IMR-90 (cell line): ENCODE measurements around the gene SLC30A7. TPM values are rescaled to one million over a fixed set of nuclear protein-coding genes. Genes with fewer than 3 reads are reported as not detected.

Source experiments
- ATAC-seq: fragments of 200-7000 bp; cut with Tn5 transposase; 2 replicates; pipeline ENCODE4 v1.9.1; 2020; ENCODE audit warnings: low read depth, mild to moderate bottlenecking, moderate library complexity
- BruUV-seq: library from RNA; stranded (reverse); fragments of 400-500 nt; replicated peaks from 2 replicates; lab custom pipeline; 2021; lab: Mats Ljungman, UMichigan
- CTCF ChIA-PET: fragments of 300-600 bp; formaldehyde crosslinking; extraction: SDS; loops from one replicate; lab custom pipeline; 2021; ENCODE audit warnings: antibody characterized with exemption; lab: Yijun Ruan, JAX
- POLR2A ChIA-PET: fragments of 300-600 bp; sonication (Branson Sonifier 250); formaldehyde crosslinking; loops from one replicate; lab custom pipeline; 2022; ENCODE audit warnings: antibody characterized with exemption; ENCODE audit not compliant: unreplicated experiment; lab: Charles Lee
- DNase-seq: peaks from one replicate; pipeline ENCODE4 v3.0.0; 2013
- H2AFZ ChIP-seq: replicated peaks from 2 replicates; pipeline ENCODE3; 2013; ENCODE audit warnings: low read length, mild to moderate bottlenecking; ENCODE audit not compliant: poor library complexity
- H2AK5ac ChIP-seq: 2 replicates; pipeline ENCODE4 v1.6.1; 2013; ENCODE audit warnings: low read depth, low read length, inconsistent platforms
- H2AK9ac ChIP-seq: replicated peaks from 2 replicates; pipeline ENCODE3; 2013; ENCODE audit warnings: mild to moderate bottlenecking, low read depth, low read length, moderate library complexity; ENCODE audit not compliant: poor library complexity
- H2BK120ac ChIP-seq: 2 replicates; pipeline ENCODE4 v1.6.1; 2013; ENCODE audit warnings: low read depth, low read length, inconsistent platforms
- H2BK15ac ChIP-seq: 3 replicates; pipeline ENCODE4 v1.6.1; 2013; ENCODE audit warnings: low read depth, low read length, inconsistent platforms
- H2BK20ac ChIP-seq: 2 replicates; pipeline ENCODE4 v1.6.1; 2013; ENCODE audit warnings: low read depth, mild to moderate bottlenecking, inconsistent platforms, low read length, moderate library complexity
- H2BK5ac ChIP-seq: 2 replicates; pipeline ENCODE4 v1.6.1; 2013; ENCODE audit warnings: mild to moderate bottlenecking, low read depth, low read length, inconsistent platforms; ENCODE audit not compliant: poor library complexity, severe bottlenecking
- H3K14ac ChIP-seq: replicated peaks from 2 replicates; pipeline ENCODE4 v1.6.1; 2013; ENCODE audit warnings: low read depth, low read length, inconsistent platforms
- H3K18ac ChIP-seq: 2 replicates; pipeline ENCODE4 v1.6.1; 2013; ENCODE audit warnings: low read depth, low read length, control low read depth
- H3K23ac ChIP-seq: 2 replicates; pipeline ENCODE4 v1.6.1; 2013; ENCODE audit warnings: low read depth, low read length, inconsistent platforms
- H3K27ac ChIP-seq: 2 replicates; pipeline ENCODE4 v1.5.1; 2013; ENCODE audit warnings: mild to moderate bottlenecking, control low read depth, low read length; ENCODE audit not compliant: insufficient read depth
- H3K27me3 ChIP-seq: 2 replicates; pipeline ENCODE4 v1.6.1; 2013; ENCODE audit warnings: low read length; ENCODE audit not compliant: control insufficient read depth, insufficient read depth
- H3K36me3 ChIP-seq: 2 replicates; pipeline ENCODE4 v1.6.1; 2013; ENCODE audit warnings: low read length, mixed read lengths; ENCODE audit not compliant: control insufficient read depth, insufficient read depth
- H3K4ac ChIP-seq: 2 replicates; pipeline ENCODE4 v1.6.1; 2013; ENCODE audit warnings: low read depth, low read length, inconsistent platforms
- H3K4me1 ChIP-seq: 2 replicates; pipeline ENCODE4 v1.6.1; 2013; ENCODE audit warnings: low read length, mixed read lengths; ENCODE audit not compliant: control insufficient read depth, insufficient read depth
- H3K4me2 ChIP-seq: 2 replicates; pipeline ENCODE4 v1.6.1; 2013; ENCODE audit warnings: low read depth, mild to moderate bottlenecking, control low read depth, low read length, moderate library complexity
- H3K4me3 ChIP-seq: 2 replicates; pipeline ENCODE4 v1.5.1; 2013; ENCODE audit warnings: low read depth, mild to moderate bottlenecking, control low read depth, low read length, moderate library complexity; ENCODE audit not compliant: insufficient read depth
- H3K56ac ChIP-seq: 2 replicates; pipeline ENCODE4 v1.6.1; 2013; ENCODE audit warnings: low read length, inconsistent platforms; ENCODE audit not compliant: insufficient read depth; ENCODE audit errors: extremely low read depth
- H3K79me1 ChIP-seq, 2 experiments: 2 replicates each; pipeline ENCODE4 v1.6.1; 2013; ENCODE audit warnings: low read length in 2 of 2, inconsistent platforms in 1 of 2, low read depth in 1 of 2
- H3K9ac ChIP-seq: 2 replicates; pipeline ENCODE4 v1.6.1; 2013; ENCODE audit warnings: low read depth, low read length, control low read depth
- H3K9me1 ChIP-seq: 2 replicates; pipeline ENCODE4 v1.6.1; 2013; ENCODE audit warnings: low read length, inconsistent platforms; ENCODE audit not compliant: insufficient read depth
- H3K9me3 ChIP-seq: 2 replicates; pipeline ENCODE4 v1.6.1; 2013; ENCODE audit warnings: low read length; ENCODE audit not compliant: control insufficient read depth, insufficient read depth
- H4K20me1 ChIP-seq: 2 replicates; pipeline ENCODE4 v1.6.1; 2013; ENCODE audit warnings: low read length, inconsistent platforms; ENCODE audit not compliant: insufficient read depth
- H4K5ac ChIP-seq: 2 replicates; pipeline ENCODE4 v1.6.1; 2013; ENCODE audit warnings: mild to moderate bottlenecking, low read depth, low read length, control low read depth
- H4K8ac ChIP-seq, 2 experiments: 2 replicates each; pipeline ENCODE4 v1.6.1; 2013; ENCODE audit warnings: low read depth in 2 of 2, low read length in 2 of 2, control low read depth in 1 of 2, inconsistent platforms in 1 of 2
- H4K91ac ChIP-seq: 2 replicates; pipeline ENCODE4 v1.6.1; 2013; ENCODE audit warnings: low read depth, low read length, inconsistent platforms; ENCODE audit not compliant: insufficient read depth
- BHLHE40 ChIP-seq: fragments of 150-350 bp; IDR thresholded peaks from 2 replicates; pipeline ENCODE4 v1.6.1; 2016; ENCODE audit warnings: mild to moderate bottlenecking, low read depth, low read length
- CEBPB ChIP-seq: IDR thresholded peaks from 2 replicates; pipeline ENCODE4 v1.6.1; 2012; ENCODE audit warnings: low read depth, low read length, improper control_type of control experiment
- CHD1 ChIP-seq: IDR thresholded peaks from 2 replicates; pipeline ENCODE4 v1.6.1; 2012; ENCODE audit warnings: low read depth, low read length, improper control_type of control experiment
- ELK1 ChIP-seq: fragments of 150-350 bp; IDR thresholded peaks from 2 replicates; pipeline ENCODE4 v1.6.1; 2016; ENCODE audit warnings: low read depth, mild to moderate bottlenecking, low read length, moderate library complexity, borderline replicate concordance
- FOS ChIP-seq: fragments of 150-350 bp; IDR thresholded peaks from 2 replicates; pipeline ENCODE4 v1.6.1; 2016; ENCODE audit warnings: low read depth, low read length
- MAFK ChIP-seq: IDR thresholded peaks from 2 replicates; pipeline ENCODE4 v1.6.1; 2012; ENCODE audit warnings: low read depth, low read length, improper control_type of control experiment
- MAZ ChIP-seq: IDR thresholded peaks from 2 replicates; pipeline ENCODE4 v1.6.1; 2012; ENCODE audit warnings: low read depth, mild to moderate bottlenecking, low read length, improper control_type of control experiment, moderate library complexity, borderline replicate concordance
- MXI1 ChIP-seq: IDR thresholded peaks from 2 replicates; pipeline ENCODE4 v1.6.1; 2012; ENCODE audit warnings: low read depth, mild to moderate bottlenecking, low read length, moderate library complexity, borderline replicate concordance
- NFE2L2 ChIP-seq: fragments of 150-350 bp; IDR thresholded peaks from 2 replicates; pipeline ENCODE4 v1.6.1; 2016; ENCODE audit warnings: low read depth, mild to moderate bottlenecking, low read length
- POLR2A ChIP-seq: IDR thresholded peaks from 2 replicates; pipeline ENCODE4 v1.6.1; 2012; ENCODE audit warnings: mild to moderate bottlenecking, low read depth, low read length
- RAD21 ChIP-seq: IDR thresholded peaks from 2 replicates; pipeline ENCODE4 v1.6.1; 2012; ENCODE audit warnings: low read length, improper control_type of control experiment
- RCOR1 ChIP-seq: IDR thresholded peaks from 2 replicates; pipeline ENCODE4 v1.6.1; 2012; ENCODE audit warnings: mild to moderate bottlenecking, low read length, improper control_type of control experiment; ENCODE audit not compliant: insufficient replicate concordance
- RFX5 ChIP-seq: IDR thresholded peaks from 2 replicates; pipeline ENCODE4 v1.8.0; 2012; ENCODE audit warnings: low read depth, mild to moderate bottlenecking, low read length, moderate library complexity
- SMC3 ChIP-seq: fragments of 150-350 bp; IDR thresholded peaks from 2 replicates; pipeline ENCODE4 v1.6.1; 2016; ENCODE audit warnings: low read depth, mild to moderate bottlenecking, antibody characterized with exemption, low read length, moderate library complexity
- WGBS, 2 experiments: methylation state at CpG; one replicate each; pipeline versions ENCODE4 v1.1.5 to v1.1.7; 2013; ENCODE audit warnings: missing lambda C conversion rate in 2 of 2; ENCODE audit not compliant: insufficient read length in 1 of 2; ENCODE audit errors: extremely low coverage in 2 of 2; 5-methylcytosine and 5-hydroxymethylcytosine counted together
- dilution Hi-C: fragments of 300-500 bp; cut with HindIII; formaldehyde crosslinking; loops from one replicate; pipeline ENCODE4 v1.14.3; 2018; ENCODE audit warnings: low sequenced_read_pairs; ENCODE audit not compliant: unreplicated experiment
- in situ Hi-C: fragments of 300-500 bp; cut with MboI; formaldehyde crosslinking; loops from 3 replicates; pipeline ENCODE4 v1.14.3; 2019; ENCODE audit warnings: low sequenced_read_pairs, inconsistent platforms, mixed read lengths
- intact Hi-C: fragments of 100-400 bp; cut with micrococcal nuclease; formaldehyde crosslinking; loops from 2 replicates; pipeline ENCODE4 v1.10.0; 2022
- polyA plus RNA-seq, 3 experiments: library from polyadenylated mRNA; depleted of rRNA; stranded (reverse); fragments of >200 nt; gene quantifications; 2 replicates each; pipeline ENCODE4 v1.2.3, GENCODE V29; 2012; ENCODE audit warnings: low replicate concordance in 1 of 3
- total RNA-seq: library from RNA; depleted of rRNA; stranded (reverse); fragments of >200 nt; gene quantifications from 2 replicates; pipeline ENCODE4 v1.2.3, GENCODE V29; 2012
- TF ChIP-seq, protein P1 (sequence below): conservative IDR thresholded peaks from 2 replicates; pipeline ENCODE4 v1.5.1; 2012; ENCODE audit warnings: mild to moderate bottlenecking, low read depth, low read length, improper control_type of control experiment
- TF ChIP-seq, protein P2 (sequence below): fragments of 150-350 bp; IDR thresholded peaks from 2 replicates; pipeline ENCODE4 v1.6.1; 2017; ENCODE audit warnings: mild to moderate bottlenecking, antibody characterized with exemption, low read length, low read depth

Gene SLC30A7
- total and polyA plus RNA-seq, 2 of the 4 experiments (the other 2 are of a cell fraction): 8.4 to 60.2 TPM

GRCh38 chr1:101025283-101025656 is 129.4 kb downstream of the SLC30A7 start:
- no peaks in the 10 kb centered on the region for H3K36me3 ChIP-seq
- peak overlapping the region; percentile 64 for H2BK5ac ChIP-seq
- in situ Hi-C loops: loop anchor here (25.0 kb wide), 1 partner anchor 212 kb away; the partner anchor contains the start of gene S1PR1
- peak overlapping the region; percentile 7 for H4K91ac ChIP-seq
- TSS peak; percentile 65 for BruUV-seq
- intact Hi-C loops: loop anchor here (1.0 kb wide), 1 partner anchor 213 kb away; no protein-coding TSS in a partner anchor
- H3K9me1 ChIP-seq: no peaks in the 10 kb centered on the region; the same call in 1 of the 2 replicates
- peak overlapping the region; percentile 64; the same call in 1 of the 3 replicates for H2BK15ac ChIP-seq
- H3K4ac ChIP-seq: peak overlapping the region; percentile 94
- peak overlapping the region; percentile 79 for H2BK120ac ChIP-seq
- ATAC-seq (peak; percentile 41), DNase-seq (peak; percentile 32)
- H3K23ac ChIP-seq: peak overlapping the region; percentile 96
- H3K9me3 ChIP-seq: no peaks in the 10 kb centered on the region
- H3K4me3 ChIP-seq: peak overlapping the region; percentile 82
- POLR2A ChIA-PET: no interaction called here
- H3K14ac ChIP-seq: peak overlapping the region; percentile 98
- H2AK5ac ChIP-seq: peak overlapping the region; percentile 91; the same call in 1 of the 2 replicates
- H3K18ac ChIP-seq: peak overlapping the region; percentile 26; the same call in 1 of the 2 replicates
- no peak overlapping the region for H2BK20ac ChIP-seq
- H3K27ac ChIP-seq: peak overlapping the region; percentile 71
- H4K8ac ChIP-seq: peak overlapping the region; percentile 87 to 90
- no CpG with 5 or more reads among the region's 9 CpGs for WGBS, 2 experiments
- H3K27me3 ChIP-seq: no peaks in the 10 kb centered on the region
- H2AFZ ChIP-seq: peak overlapping the region; percentile 97
- H3K56ac ChIP-seq: peak overlapping the region; percentile 85
- peaks cover 17 to 45% of the 10 kb centered on the region in 2 experiments; a peak in 3 of 4 replicates for H3K79me1 ChIP-seq
- H3K4me1 ChIP-seq: 0 out of 2 replicates have a peak, but pooled peaks cover 2% of the 10 kb centered on the region
- H3K4me2 ChIP-seq: peak overlapping the region; percentile 90
- H4K5ac ChIP-seq: peak overlapping the region; percentile 88
- peak overlapping the region; percentile 94 for H3K9ac ChIP-seq
- H4K20me1 ChIP-seq: no peaks in the 10 kb centered on the region
- TF ChIP-seq CHD1 (no peak), MAFK (no peak), RAD21 (no peak), ELK1 (no peak), SMC3 (no peak), RCOR1 (no peak), FOS (no peak), POLR2A (no peak), RFX5 (no peak), MXI1 (no peak), BHLHE40 (no peak), CEBPB (no peak), MAZ (no peak), NFE2L2 (no peak)
- TF ChIP-seq, protein P1, sequence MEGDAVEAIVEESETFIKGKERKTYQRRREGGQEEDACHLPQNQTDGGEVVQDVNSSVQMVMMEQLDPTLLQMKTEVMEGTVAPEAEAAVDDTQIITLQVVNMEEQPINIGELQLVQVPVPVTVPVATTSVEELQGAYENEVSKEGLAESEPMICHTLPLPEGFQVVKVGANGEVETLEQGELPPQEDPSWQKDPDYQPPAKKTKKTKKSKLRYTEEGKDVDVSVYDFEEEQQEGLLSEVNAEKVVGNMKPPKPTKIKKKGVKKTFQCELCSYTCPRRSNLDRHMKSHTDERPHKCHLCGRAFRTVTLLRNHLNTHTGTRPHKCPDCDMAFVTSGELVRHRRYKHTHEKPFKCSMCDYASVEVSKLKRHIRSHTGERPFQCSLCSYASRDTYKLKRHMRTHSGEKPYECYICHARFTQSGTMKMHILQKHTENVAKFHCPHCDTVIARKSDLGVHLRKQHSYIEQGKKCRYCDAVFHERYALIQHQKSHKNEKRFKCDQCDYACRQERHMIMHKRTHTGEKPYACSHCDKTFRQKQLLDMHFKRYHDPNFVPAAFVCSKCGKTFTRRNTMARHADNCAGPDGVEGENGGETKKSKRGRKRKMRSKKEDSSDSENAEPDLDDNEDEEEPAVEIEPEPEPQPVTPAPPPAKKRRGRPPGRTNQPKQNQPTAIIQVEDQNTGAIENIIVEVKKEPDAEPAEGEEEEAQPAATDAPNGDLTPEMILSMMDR: no peak
- TF ChIP-seq, protein P2, sequence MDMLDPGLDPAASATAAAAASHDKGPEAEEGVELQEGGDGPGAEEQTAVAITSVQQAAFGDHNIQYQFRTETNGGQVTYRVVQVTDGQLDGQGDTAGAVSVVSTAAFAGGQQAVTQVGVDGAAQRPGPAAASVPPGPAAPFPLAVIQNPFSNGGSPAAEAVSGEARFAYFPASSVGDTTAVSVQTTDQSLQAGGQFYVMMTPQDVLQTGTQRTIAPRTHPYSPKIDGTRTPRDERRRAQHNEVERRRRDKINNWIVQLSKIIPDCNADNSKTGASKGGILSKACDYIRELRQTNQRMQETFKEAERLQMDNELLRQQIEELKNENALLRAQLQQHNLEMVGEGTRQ: no peak
- dilution Hi-C loops: no loop called here
- H2AK9ac ChIP-seq: peak overlapping the region; percentile 1
- CTCF ChIA-PET: no interaction called here
